ENCODE results near the gene TDRD1.

TDRD1 gene

GRCh38 chr10:114276671-114277070 lies 97.5 kb downstream of the TDRD1 start:
- no peaks in the 10 kb centered on the region for H4K20me1 ChIP-seq (ENCODE audit: insufficient read depth)

DNA sequence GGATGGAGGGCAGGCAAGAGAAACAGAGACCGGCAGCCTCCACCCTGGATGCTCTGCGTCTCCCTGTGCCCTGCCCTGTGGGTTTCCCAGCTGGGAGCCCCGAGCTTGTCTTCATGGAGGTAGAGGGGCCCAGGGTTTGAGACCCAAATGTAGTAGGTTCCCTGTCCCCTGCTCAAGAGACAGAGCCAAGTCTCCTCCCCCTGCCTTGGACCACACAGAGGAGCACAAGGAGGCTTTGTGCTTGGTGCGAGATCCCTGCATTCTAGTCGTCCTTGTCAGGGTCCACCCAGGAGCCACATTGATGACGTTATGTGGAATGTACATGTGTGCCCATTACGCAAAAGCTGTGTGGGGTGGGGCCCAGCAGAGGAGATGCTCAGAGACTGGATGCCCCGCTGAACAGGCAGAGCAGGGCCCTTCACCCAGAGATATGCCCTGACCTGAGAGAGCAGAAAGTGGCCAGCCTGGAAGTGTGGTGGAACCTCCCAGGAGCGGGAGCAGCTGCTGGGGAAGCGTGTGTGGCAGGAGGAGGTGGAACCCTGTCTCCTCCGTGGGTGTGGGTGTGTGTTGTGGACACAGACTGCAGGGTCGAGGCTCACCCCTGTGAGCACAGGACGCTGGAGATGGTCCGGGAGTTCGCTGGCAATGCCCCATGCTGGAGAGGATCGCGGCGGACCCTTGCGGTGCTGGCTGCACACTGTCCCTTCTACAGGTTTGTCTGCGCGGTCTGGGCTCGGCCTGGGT lies 99.2 kb downstream of the TDRD1 start:
- no peak overlapping the region for H3K4me2 ChIP-seq
- no peaks in the 10 kb centered on the region for H3K79me2 ChIP-seq (ENCODE audit: insufficient read depth, low read depth)
- no peak for TF ChIP-seq CTCF (conservative IDR thresholded peaks at IDR 0.05; ENCODE audit: low read depth, low read length)
- H3K27ac ChIP-seq = no peak overlapping the region
- no peak overlapping the region for H2AFZ ChIP-seq (ENCODE audit: low read depth)
- no peaks in the 10 kb centered on the region for H3K27me3 ChIP-seq (ENCODE audit: insufficient read depth, low read depth)
- H3K36me3 ChIP-seq (ENCODE audit: insufficient read depth) = no peaks in the 10 kb centered on the region
- no peak overlapping the region for H3K4me3 ChIP-seq (IDR thresholded peaks at IDR 0.05; ENCODE audit: insufficient read depth, low read depth, low read length)
- no peaks in the 10 kb centered on the region for H3K4me1 ChIP-seq (ENCODE audit: low read depth, poor library complexity, severe bottlenecking)
- no peak overlapping the region for H3K9ac ChIP-seq
- no peaks in the 10 kb centered on the region for H4K20me1 ChIP-seq (ENCODE audit: insufficient read depth)

More at GRCh38 chr10:114276671-114277070, 97.5 kb downstream of the TDRD1 start:
- no peaks in the 10 kb centered on the region for H3K4me1 ChIP-seq (ENCODE audit: low read depth, poor library complexity, severe bottlenecking)
- no peak overlapping the region for H3K4me2 ChIP-seq
- no peak overlapping the region for H3K27ac ChIP-seq
- no peak overlapping the region for H3K9ac ChIP-seq
- no peak overlapping the region for H2AFZ ChIP-seq (ENCODE audit: low read depth)
- H3K36me3 ChIP-seq (ENCODE audit: insufficient read depth) = no peaks in the 10 kb centered on the region
- no peak overlapping the region for H3K4me3 ChIP-seq (IDR thresholded peaks at IDR 0.05; ENCODE audit: insufficient read depth, low read depth, low read length)
- no peaks in the 10 kb centered on the region for H3K27me3 ChIP-seq (ENCODE audit: insufficient read depth, low read depth)
- no peak for TF ChIP-seq CTCF (conservative IDR thresholded peaks at IDR 0.05; ENCODE audit: low read depth, low read length)
- H3K79me2 ChIP-seq (ENCODE audit: insufficient read depth, low read depth) = no peaks in the 10 kb centered on the region

DNA sequence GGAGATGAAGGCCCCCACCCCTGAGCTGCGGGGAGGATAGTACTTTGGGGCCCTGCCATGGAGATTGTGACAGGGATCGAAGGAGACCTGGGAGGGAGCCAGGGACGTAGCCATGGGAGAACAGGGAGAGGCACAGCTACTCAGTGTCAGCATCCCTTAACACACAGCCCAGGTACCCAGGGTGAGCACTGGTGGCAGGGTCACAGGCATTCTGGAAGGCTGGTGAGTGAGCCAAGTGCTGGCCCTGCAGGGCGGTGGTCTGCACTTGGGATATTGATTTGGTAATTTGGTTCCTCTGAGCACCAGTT lies 99.7 kb downstream of the TDRD1 start:
- Histone ChIP-seq H3K4me2 (no peak overlapping the region), H3K4me3 (IDR thresholded peaks at IDR 0.05; ENCODE audit: insufficient read depth, low read depth, low read length) (no peak overlapping the region), H3K36me3 (ENCODE audit: insufficient read depth) (no peaks in the 10 kb centered on the region), H3K79me2 (ENCODE audit: insufficient read depth, low read depth) (no peaks in the 10 kb centered on the region), H2AFZ (ENCODE audit: low read depth) (no peak overlapping the region), H3K27me3 (ENCODE audit: insufficient read depth, low read depth) (no peaks in the 10 kb centered on the region), H4K20me1 (ENCODE audit: insufficient read depth) (no peaks in the 10 kb centered on the region), H3K27ac (no peak overlapping the region), H3K9ac (no peak overlapping the region), H3K4me1 (ENCODE audit: low read depth, poor library complexity, severe bottlenecking) (no peaks in the 10 kb centered on the region)
- no peak for TF ChIP-seq CTCF (conservative IDR thresholded peaks at IDR 0.05; ENCODE audit: low read depth, low read length)

GRCh38 chr10:114279289-114279688 lies 100.1 kb downstream of the TDRD1 start:
- no peak overlapping the region for H3K4me3 ChIP-seq (IDR thresholded peaks at IDR 0.05; ENCODE audit: insufficient read depth, low read depth, low read length)
- no peaks in the 10 kb centered on the region for H4K20me1 ChIP-seq (ENCODE audit: insufficient read depth)
- no peak overlapping the region for H3K9ac ChIP-seq
- H3K4me1 ChIP-seq (ENCODE audit: low read depth, poor library complexity, severe bottlenecking) = no peaks in the 10 kb centered on the region
- H3K36me3 ChIP-seq (ENCODE audit: insufficient read depth) = no peaks in the 10 kb centered on the region
- no peak overlapping the region for H3K4me2 ChIP-seq
- no peak overlapping the region for H2AFZ ChIP-seq (ENCODE audit: low read depth)
- no peak for TF ChIP-seq CTCF (conservative IDR thresholded peaks at IDR 0.05; ENCODE audit: low read depth, low read length)
- no peaks in the 10 kb centered on the region for H3K79me2 ChIP-seq (ENCODE audit: insufficient read depth, low read depth)
- H3K27ac ChIP-seq = no peak overlapping the region
- H3K27me3 ChIP-seq (ENCODE audit: insufficient read depth, low read depth) = no peaks in the 10 kb centered on the region
